NCI-H345 treated with DMSO at 0.1 percent for 48 hours (cell line): Measurements from ENCODE around the gene DRC3.
"Not testable (repeated sequence)": the region's sequence is repeated elsewhere in the genome, so short reads cannot be mapped to it uniquely, and the experiment has no call there.

Experiments
- DNase-seq: peaks from one replicate; lab custom pipeline; 2025; ENCODE audit not compliant: unreplicated experiment; lab: John Stamatoyannopoulos, UW

The DRC3 gene

GRCh38 chr17:17941015-17941414 is 31.6 kb upstream of the DRC3 start:
- no peak for DNase-seq

GRCh38 chr17:17942846-17943245 is 29.8 kb upstream of the DRC3 start:
- DNase-seq, result no peak

- DNase-seq, result no peak
Measured at GRCh38 chr17:17943281-17943984, 29.2 kb upstream of the DRC3 start.

GRCh38 chr17:17944242-17944641 is 28.4 kb upstream of the DRC3 start:
- no peak for DNase-seq

GRCh38 chr17:17944743-17945142 is 27.9 kb upstream of the DRC3 start:
- no peak for DNase-seq

GRCh38 chr17:17946093-17946492 is 26.6 kb upstream of the DRC3 start:
- no peak for DNase-seq

GRCh38 chr17:17947309-17947708 is 25.4 kb upstream of the DRC3 start:
- no peak for DNase-seq

- no peak for DNase-seq
Measured at GRCh38 chr17:17947966-17948365, 24.7 kb upstream of the DRC3 start.

GRCh38 chr17:17950347-17950746 is 22.3 kb upstream of the DRC3 start:
- DNase-seq, result no peak

- DNase-seq, result no peak
Measured at GRCh38 chr17:17950806-17951205, 21.9 kb upstream of the DRC3 start.

GRCh38 chr17:17951524-17951923 is 21.1 kb upstream of the DRC3 start:
- no peak for DNase-seq

- no peak for DNase-seq
Measured at GRCh38 chr17:17952691-17953090, 20.0 kb upstream of the DRC3 start.

GRCh38 chr17:17954079-17954478 is 18.6 kb upstream of the DRC3 start:
- DNase-seq, result no peak

- DNase-seq, result not testable (repeated sequence)
Measured at GRCh38 chr17:17955790-17956341, 16.8 kb upstream of the DRC3 start.

GRCh38 chr17:17957584-17957916 is 15.1 kb upstream of the DRC3 start:
- no peak for DNase-seq

GRCh38 chr17:17958982-17959381 is 13.7 kb upstream of the DRC3 start:
- no peak for DNase-seq

- no peak for DNase-seq
Measured at GRCh38 chr17:17959520-17960361, 12.9 kb upstream of the DRC3 start.

- DNase-seq, result no peak
Measured at GRCh38 chr17:17960500-17961030, 12.1 kb upstream of the DRC3 start.

- DNase-seq, result no peak
Measured at GRCh38 chr17:17963066-17963465, 9.6 kb upstream of the DRC3 start.

GRCh38 chr17:17963694-17964436 is 8.8 kb upstream of the DRC3 start:
- DNase-seq, result no peak

- no peak for DNase-seq
Measured at GRCh38 chr17:17964710-17965109, 8.0 kb upstream of the DRC3 start.
